ENCODE results near the gene COL4A3. TPM values are rescaled to one million over a fixed set of nuclear protein-coding genes. Genes with fewer than 3 reads are reported as not detected.

COL4A3 gene
- total RNA-seq, 3 donors from 2014 or later: 0.16 to 0.36 (median 0.32) TPM

DNA sequence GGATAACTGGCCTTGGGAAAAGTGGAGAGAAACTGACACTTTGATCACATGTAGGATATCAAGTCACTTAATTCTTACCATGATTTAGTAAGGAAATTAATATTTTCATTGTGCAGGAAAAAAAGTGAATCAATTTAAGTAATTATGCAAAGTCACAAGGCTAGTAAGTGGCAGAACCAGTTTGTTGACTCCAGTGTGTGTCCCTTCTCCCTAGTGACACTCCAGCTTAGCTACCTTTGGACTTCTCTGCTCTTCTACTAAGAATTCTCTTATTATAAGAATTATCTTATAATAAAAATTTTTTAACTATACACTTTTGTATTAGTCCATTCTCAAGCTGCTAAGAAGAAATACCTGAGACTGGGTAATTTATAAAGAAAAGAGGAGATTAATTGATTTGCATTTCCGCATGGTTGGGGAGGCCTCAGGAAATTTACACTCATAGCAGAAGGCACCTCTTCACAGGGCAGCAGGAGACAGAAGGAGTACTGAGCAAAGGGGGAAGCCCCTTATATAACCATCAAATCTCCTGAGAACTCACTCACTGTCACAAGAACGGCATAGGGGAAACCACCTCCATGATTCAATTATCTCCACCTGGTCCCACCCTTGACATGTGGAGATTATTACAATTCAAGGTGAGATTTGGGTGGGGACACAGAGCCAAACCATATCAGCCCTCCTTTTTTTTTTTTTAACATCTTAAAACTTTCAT lies 14.0 kb upstream of the COL4A3 start:
- Histone ChIP-seq H3K4me3 (no peak overlapping the region), H3K36me3 (ENCODE audit: low read depth) (no peaks in the 10 kb centered on the region), H3K9me3 (no peaks in the 10 kb centered on the region), H3K4me1 (ENCODE audit: low read depth) (no peaks in the 10 kb centered on the region)
- DNase-seq (peak in 1 of 3 donors; percentile 12), ATAC-seq (no peak)
- intact Hi-C loops (cut with DNase I, micrococcal nuclease): no loop called here
- no peak for TF ChIP-seq CTCF (IDR thresholded peaks at IDR 0.05)

DNA sequence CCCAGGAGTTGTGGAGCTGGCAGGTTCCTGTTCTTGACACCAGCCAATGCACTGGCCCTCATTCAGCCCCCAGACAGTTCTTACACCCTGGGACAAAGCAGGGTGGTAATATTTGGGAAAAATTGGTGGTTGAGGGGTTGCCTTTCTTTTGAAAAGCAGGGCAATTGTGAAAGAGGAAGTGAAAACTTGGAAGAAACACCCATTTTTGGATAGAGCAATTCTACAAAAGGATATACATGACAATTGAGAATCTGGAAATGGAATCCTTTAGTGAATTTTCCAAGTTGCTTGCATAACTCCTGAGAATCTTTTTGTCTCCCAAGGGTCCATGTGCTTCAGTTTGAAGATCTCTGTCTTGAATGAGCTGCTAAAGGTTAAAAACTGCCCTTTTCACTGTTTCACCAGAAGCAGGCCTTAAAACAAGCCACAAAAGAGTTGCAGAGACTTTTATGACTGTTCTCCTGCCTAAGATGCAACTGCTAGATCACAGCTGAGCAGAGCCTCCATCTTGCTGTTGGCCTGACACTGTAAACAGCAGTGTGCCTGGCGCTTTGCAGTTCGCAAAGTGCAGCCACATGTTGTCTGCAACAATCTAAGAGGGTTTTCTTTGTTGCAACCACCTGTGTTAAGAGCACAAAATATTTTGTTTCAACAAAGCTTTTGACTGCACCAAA lies 12.2 kb upstream of the COL4A3 start:
- DNase-seq: no peak
- Histone ChIP-seq H3K36me3 (ENCODE audit: low read depth) (no peaks in the 10 kb centered on the region), H3K4me3 (no peak overlapping the region), H3K9me3 (no peaks in the 10 kb centered on the region), H3K4me1 (ENCODE audit: low read depth) (no peaks in the 10 kb centered on the region)
- intact Hi-C loops (cut with DNase I, micrococcal nuclease): no loop called here
- no peak for TF ChIP-seq CTCF (IDR thresholded peaks at IDR 0.05)
- no peak for ATAC-seq

GRCh38 chr2:227153307-227153706 lies 11.1 kb upstream of the COL4A3 start:
- no peak overlapping the region for H3K4me3 ChIP-seq
- ATAC-seq (peak; percentile 45), DNase-seq (no peak)
- no peaks in the 10 kb centered on the region for H3K36me3 ChIP-seq (ENCODE audit: low read depth)
- no peak for TF ChIP-seq CTCF (IDR thresholded peaks at IDR 0.05)
- no peaks in the 10 kb centered on the region for H3K9me3 ChIP-seq
- intact Hi-C loops (cut with DNase I, micrococcal nuclease): no loop called here
- H3K4me1 ChIP-seq (ENCODE audit: low read depth): no peaks in the 10 kb centered on the region

DNA sequence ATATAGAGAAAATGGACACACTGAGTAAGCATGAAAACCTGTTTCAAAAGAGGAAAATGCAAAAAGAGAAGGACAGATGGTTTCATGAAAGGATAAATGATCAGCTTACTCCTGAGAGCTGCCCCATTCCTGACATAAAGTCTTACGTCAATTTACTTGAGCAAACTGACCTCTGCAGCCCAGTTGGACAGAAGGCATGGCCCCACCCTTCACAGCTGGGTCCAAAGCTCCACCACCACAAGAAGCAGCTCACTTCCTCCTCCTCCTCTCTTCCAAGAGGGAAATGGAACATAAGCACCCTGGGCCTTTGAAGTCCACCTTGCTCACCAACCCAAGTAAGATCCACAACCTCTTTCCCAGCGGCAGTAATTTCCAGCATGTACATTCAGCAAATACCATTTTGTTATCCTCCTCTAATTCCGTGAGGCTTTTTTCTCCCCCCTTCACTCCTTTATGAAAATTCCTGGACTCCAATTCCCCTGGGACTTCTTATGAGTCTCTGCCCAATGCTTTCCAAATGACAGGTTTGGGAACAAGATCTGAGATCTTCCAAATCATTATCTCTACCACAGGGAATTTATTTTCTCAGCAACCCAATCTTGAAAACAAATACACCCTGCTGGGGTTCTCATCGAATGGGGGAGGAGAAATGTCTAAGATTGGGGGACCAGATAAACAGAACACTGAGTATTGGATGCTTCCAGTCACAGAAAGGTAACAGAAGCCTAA lies 10.5 kb upstream of the COL4A3 start:
- intact Hi-C loops (cut with DNase I, micrococcal nuclease): no loop called here
- Histone ChIP-seq H3K9me3 (no peaks in the 10 kb centered on the region), H3K4me1 (ENCODE audit: low read depth) (no peaks in the 10 kb centered on the region), H3K4me3 (no peak overlapping the region), H3K36me3 (ENCODE audit: low read depth) (no peaks in the 10 kb centered on the region)
- DNase-seq (peak; percentile 44 to 65 (median 60)), ATAC-seq (peak; percentile 97)
- TF ChIP-seq CTCF (IDR thresholded peaks at IDR 0.05): no peak

- H3K4me1 ChIP-seq (ENCODE audit: low read depth): no peaks in the 10 kb centered on the region
- H3K4me3 ChIP-seq: no peak overlapping the region
- H3K9me3 ChIP-seq: no peaks in the 10 kb centered on the region
- intact Hi-C loops (cut with DNase I, micrococcal nuclease): no loop called here
- DNase-seq (no peak), ATAC-seq (no peak)
- TF ChIP-seq CTCF (IDR thresholded peaks at IDR 0.05): no peak
- H3K36me3 ChIP-seq (ENCODE audit: low read depth): no peaks in the 10 kb centered on the region
Measured at GRCh38 chr2:227154986-227155774, 9.2 kb upstream of the COL4A3 start.

Measured in mucosa of descending colon (tissue), 3 donors.